ENCODE measurements around the gene TMEM245.

The TMEM245 gene

DNA sequence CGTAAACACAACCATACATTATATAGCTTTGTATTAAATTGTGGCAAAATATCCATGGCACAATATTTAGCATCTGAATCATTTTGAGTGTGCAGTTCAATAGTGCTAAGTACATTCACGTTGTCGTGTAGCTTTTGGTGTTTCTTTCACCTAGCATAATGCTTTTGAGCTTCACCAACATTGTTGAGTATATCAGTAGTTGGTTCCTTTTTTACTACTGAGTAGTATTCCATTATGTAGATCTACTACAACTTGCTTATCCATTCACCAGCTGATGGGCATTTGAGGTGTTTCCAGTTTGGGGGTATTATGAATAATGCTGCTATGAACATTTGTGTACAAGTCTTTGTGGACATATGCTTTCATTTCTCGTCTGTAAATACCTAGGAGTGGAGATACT is 79.2 kb downstream of the TMEM245 start:
- ChIA-PET CTCF (interaction anchor here (0.6 kb wide), 1 partner anchor 287 kb away, joined by 3 read pairs; no protein-coding TSS in a partner anchor), POLR2A (no interaction called here)
- Histone ChIP-seq H3K27ac (ENCODE audit: extremely low read depth, low read depth, low read length) (no peak overlapping the region), H3K4me1 (ENCODE audit: control insufficient read depth, insufficient read depth, low read length) (no peaks in the 10 kb centered on the region), H3K36me3 (ENCODE audit: control insufficient read depth in 2 of 2, insufficient read depth in 1 of 2, low read length in 2 of 2) (peaks cover 9 to 67% of the 10 kb centered on the region in 2 experiments; a peak in 2 of 3 replicates), H3K4me3 (ENCODE audit: low read depth, low read length) (no peak overlapping the region), H3K9me3 (ENCODE audit: control insufficient read depth, insufficient read depth, low read depth, low read length) (no peaks in the 10 kb centered on the region)
- TF ChIP-seq, protein P1, sequence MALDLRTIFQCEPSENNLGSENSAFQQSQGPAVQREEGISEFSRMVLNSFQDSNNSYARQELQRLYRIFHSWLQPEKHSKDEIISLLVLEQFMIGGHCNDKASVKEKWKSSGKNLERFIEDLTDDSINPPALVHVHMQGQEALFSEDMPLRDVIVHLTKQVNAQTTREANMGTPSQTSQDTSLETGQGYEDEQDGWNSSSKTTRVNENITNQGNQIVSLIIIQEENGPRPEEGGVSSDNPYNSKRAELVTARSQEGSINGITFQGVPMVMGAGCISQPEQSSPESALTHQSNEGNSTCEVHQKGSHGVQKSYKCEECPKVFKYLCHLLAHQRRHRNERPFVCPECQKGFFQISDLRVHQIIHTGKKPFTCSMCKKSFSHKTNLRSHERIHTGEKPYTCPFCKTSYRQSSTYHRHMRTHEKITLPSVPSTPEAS (tag by site-specific recombination; IDR thresholded peaks at IDR 0.05): no peak
- TF ChIP-seq ZNF776 (tag by site-specific recombination; IDR thresholded peaks at IDR 0.05; ENCODE audit: borderline replicate concordance): no peak
- no peak for TF ChIP-seq ZNF416 (tag by site-specific recombination; IDR thresholded peaks at IDR 0.05)
- TF ChIP-seq ZNF777 (tag by site-specific recombination; IDR thresholded peaks at IDR 0.05; ENCODE audit: borderline replicate concordance): no peak
- TF ChIP-seq TRIM28 (IDR thresholded peaks at IDR 0.05; ENCODE audit: borderline replicate concordance, low read length): no peak
- no peak for TF ChIP-seq OSR2 (tag by site-specific recombination; IDR thresholded peaks at IDR 0.05)
- no peak for TF ChIP-seq SP2 (tag by site-specific recombination; IDR thresholded peaks at IDR 0.05)
- peak; percentile 81 for TF ChIP-seq ZNF146 (tag by site-specific recombination; IDR thresholded peaks at IDR 0.05)

DNA sequence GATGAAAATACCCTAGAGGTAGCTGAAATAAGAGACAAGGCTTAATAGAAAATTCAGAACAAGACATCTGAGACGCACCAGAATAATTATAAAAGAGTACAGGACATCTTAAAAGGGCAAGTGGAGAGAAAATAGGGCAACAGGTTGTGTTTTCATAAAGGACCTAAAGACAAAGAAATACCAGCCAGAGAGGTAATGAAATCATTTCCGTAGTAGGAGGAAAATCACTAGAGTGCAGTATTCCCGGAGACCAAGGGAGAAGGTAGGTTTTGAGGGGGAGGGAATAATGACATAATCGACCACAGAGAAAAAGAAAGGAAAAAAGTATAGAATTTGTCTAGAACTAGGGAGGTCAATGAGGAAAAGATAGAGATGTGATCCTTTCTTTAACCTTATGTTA is 80.2 kb downstream of the TMEM245 start:
- no peaks in the 10 kb centered on the region for H3K9me3 ChIP-seq (ENCODE audit: control insufficient read depth, insufficient read depth, low read depth, low read length)
- POLR2A ChIA-PET: interaction anchor here (0.6 kb wide), 1 partner anchor 16 kb away, joined by 3 read pairs; no protein-coding TSS in a partner anchor
- no peak for TF ChIP-seq ZNF530 (tag by site-specific recombination; IDR thresholded peaks at IDR 0.05; ENCODE audit: low read depth)
- TF ChIP-seq SCRT2 (tag by site-specific recombination; IDR thresholded peaks at IDR 0.05): peak; percentile 77
- no peak for TF ChIP-seq GFI1B (tag by site-specific recombination; IDR thresholded peaks at IDR 0.05)
- TF ChIP-seq, protein P2, sequence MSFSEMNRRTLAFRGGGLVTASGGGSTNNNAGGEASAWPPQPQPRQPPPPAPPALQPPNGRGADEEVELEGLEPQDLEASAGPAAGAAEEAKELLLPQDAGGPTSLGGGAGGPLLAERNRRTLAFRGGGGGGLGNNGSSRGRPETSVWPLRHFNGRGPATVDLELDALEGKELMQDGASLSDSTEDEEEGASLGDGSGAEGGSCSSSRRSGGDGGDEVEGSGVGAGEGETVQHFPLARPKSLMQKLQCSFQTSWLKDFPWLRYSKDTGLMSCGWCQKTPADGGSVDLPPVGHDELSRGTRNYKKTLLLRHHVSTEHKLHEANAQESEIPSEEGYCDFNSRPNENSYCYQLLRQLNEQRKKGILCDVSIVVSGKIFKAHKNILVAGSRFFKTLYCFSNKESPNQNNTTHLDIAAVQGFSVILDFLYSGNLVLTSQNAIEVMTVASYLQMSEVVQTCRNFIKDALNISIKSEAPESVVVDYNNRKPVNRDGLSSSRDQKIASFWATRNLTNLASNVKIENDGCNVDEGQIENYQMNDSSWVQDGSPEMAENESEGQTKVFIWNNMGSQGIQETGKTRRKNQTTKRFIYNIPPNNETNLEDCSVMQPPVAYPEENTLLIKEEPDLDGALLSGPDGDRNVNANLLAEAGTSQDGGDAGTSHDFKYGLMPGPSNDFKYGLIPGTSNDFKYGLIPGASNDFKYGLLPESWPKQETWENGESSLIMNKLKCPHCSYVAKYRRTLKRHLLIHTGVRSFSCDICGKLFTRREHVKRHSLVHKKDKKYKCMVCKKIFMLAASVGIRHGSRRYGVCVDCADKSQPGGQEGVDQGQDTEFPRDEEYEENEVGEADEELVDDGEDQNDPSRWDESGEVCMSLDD (tag by site-specific recombination; IDR thresholded peaks at IDR 0.05): no peak
- no peak for TF ChIP-seq ZSCAN16 (tag by site-specific recombination; IDR thresholded peaks at IDR 0.05)
- TF ChIP-seq EGR2 (tag by site-specific recombination; IDR thresholded peaks at IDR 0.05; ENCODE audit: low read depth): no peak
- TF ChIP-seq, protein P1 (tag by site-specific recombination; IDR thresholded peaks at IDR 0.05): no peak
- TF ChIP-seq, protein P3, sequence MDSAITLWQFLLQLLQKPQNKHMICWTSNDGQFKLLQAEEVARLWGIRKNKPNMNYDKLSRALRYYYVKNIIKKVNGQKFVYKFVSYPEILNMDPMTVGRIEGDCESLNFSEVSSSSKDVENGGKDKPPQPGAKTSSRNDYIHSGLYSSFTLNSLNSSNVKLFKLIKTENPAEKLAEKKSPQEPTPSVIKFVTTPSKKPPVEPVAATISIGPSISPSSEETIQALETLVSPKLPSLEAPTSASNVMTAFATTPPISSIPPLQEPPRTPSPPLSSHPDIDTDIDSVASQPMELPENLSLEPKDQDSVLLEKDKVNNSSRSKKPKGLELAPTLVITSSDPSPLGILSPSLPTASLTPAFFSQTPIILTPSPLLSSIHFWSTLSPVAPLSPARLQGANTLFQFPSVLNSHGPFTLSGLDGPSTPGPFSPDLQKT (IDR thresholded peaks at IDR 0.05; ENCODE audit: borderline replicate concordance, low read depth, low read length): no peak
- no peak for TF ChIP-seq YY1 (tag by site-specific recombination; IDR thresholded peaks at IDR 0.05)
- TF ChIP-seq, protein P4, sequence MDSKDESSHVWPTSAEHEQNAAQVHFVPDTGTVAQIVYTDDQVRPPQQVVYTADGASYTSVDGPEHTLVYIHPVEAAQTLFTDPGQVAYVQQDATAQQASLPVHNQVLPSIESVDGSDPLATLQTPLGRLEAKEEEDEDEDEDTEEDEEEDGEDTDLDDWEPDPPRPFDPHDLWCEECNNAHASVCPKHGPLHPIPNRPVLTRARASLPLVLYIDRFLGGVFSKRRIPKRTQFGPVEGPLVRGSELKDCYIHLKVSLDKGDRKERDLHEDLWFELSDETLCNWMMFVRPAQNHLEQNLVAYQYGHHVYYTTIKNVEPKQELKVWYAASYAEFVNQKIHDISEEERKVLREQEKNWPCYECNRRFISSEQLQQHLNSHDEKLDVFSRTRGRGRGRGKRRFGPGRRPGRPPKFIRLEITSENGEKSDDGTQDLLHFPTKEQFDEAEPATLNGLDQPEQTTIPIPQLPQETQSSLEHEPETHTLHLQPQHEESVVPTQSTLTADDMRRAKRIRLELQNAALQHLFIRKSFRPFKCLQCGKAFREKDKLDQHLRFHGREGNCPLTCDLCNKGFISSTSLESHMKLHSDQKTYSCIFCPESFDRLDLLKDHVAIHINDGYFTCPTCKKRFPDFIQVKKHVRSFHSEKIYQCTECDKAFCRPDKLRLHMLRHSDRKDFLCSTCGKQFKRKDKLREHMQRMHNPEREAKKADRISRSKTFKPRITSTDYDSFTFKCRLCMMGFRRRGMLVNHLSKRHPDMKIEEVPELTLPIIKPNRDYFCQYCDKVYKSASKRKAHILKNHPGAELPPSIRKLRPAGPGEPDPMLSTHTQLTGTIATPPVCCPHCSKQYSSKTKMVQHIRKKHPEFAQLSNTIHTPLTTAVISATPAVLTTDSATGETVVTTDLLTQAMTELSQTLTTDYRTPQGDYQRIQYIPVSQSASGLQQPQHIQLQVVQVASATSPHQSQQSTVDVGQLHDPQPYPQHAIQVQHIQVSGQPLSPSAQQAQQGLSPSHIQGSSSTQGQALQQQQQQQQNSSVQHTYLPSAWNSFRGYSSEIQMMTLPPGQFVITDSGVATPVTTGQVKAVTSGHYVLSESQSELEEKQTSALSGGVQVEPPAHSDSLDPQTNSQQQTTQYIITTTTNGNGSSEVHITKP (tag by site-specific recombination; IDR thresholded peaks at IDR 0.05): 0 out of 2 replicates have a peak, but pooled peaks have one; percentile 23
- no peak for TF ChIP-seq KLF7 (tag by site-specific recombination; IDR thresholded peaks at IDR 0.05; ENCODE audit: borderline replicate concordance)
- TF ChIP-seq ZSCAN30 (tag by site-specific recombination; IDR thresholded peaks at IDR 0.05): no peak
- TF ChIP-seq, protein P5, sequence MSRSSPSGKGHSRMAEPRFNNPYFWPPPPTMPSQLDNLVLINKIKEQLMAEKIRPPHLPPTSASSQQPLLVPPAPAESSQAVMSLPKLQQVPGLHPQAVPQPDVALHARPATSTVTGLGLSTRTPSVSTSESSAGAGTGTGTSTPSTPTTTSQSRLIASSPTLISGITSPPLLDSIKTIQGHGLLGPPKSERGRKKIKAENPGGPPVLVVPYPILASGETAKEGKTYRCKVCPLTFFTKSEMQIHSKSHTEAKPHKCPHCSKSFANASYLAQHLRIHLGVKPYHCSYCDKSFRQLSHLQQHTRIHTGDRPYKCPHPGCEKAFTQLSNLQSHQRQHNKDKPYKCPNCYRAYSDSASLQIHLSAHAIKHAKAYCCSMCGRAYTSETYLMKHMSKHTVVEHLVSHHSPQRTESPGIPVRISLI (tag by site-specific recombination; IDR thresholded peaks at IDR 0.05): no peak
- TF ChIP-seq SETDB1 (IDR thresholded peaks at IDR 0.05; ENCODE audit: insufficient read length, low read length): no peak
- TF ChIP-seq YY2 (tag by site-specific recombination; IDR thresholded peaks at IDR 0.05): no peak
- TF ChIP-seq ZBTB8A (tag by site-specific recombination; IDR thresholded peaks at IDR 0.05): no peak
- H3K4me3 ChIP-seq (ENCODE audit: low read depth, low read length): no peak overlapping the region
- H3K4me1 ChIP-seq (ENCODE audit: control insufficient read depth, insufficient read depth, low read length): no peaks in the 10 kb centered on the region
- CTCF ChIA-PET: no interaction called here
- peaks cover 9 to 64% of the 10 kb centered on the region in 2 experiments; a peak in 2 of 3 replicates for H3K36me3 ChIP-seq (ENCODE audit: control insufficient read depth in 2 of 2, insufficient read depth in 1 of 2, low read length in 2 of 2)
- no peak overlapping the region for H3K27ac ChIP-seq (ENCODE audit: extremely low read depth, low read depth, low read length)
